Measurements from ENCODE around the gene SUSD5.

- TF ChIP-seq CTCF (IDR thresholded peaks at IDR 0.05; ENCODE audit: insufficient read depth, low read length, poor library complexity, severe bottlenecking) (no peak), EZH2phosphoT487 (conservative IDR thresholded peaks at IDR 0.05; ENCODE audit: low read length) (no peak)
Observed at GRCh38 chr3:33124638-33125037, 94.0 kb downstream of the SUSD5 start.

Data from SU-DHL-6 (cell line).